ENCODE data around the gene SRP54. TPM values are rescaled to one million over a fixed set of nuclear protein-coding genes. Genes with fewer than 3 reads are reported as not detected.

The SRP54 gene
- total RNA-seq, 1 experiment from 2014 or later = 84.5 TPM

DNA sequence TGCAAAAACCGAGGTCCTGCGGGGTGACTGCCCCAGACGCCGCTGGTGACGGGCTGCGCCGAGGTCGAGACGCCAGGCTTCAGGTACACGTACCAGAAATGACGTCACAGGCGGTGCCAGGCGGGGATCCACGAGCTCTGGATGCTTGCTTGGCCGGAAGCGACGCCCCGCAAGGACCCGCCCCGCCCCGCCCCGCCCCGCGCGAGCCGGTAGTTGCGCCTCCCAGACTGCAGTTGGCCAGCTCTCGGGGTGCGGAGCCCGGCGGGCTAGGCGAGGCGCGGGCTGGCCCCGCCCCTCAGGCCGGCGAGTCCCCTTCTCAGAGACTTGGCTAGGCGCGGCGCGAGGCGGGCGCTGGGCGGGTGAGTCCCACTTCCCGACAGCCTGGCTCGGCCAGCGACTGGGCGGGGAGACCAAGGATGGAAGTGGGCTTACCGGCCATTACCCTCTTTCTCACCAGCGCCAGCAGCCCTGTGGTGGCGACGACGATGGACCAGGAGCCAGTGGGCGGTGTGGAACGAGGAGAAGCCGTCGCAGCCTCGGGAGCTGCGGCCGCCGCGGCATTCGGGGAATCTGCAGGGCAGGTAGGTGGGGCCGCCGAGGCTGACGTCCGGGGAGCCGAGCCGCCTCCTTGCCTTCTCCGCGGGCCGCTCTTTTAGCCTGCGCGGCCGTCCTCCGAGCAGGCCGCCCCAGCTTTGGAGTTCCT, 63.4 kb downstream of the SRP54 start, which contains the start of gene FAM177A1:
Gene FAM177A1 (plus strand): TSS at position 225 of the 703 bp plus-strand sequence. CDS start 192 bp downstream, at position 417.
- intact Hi-C loops (cut with micrococcal nuclease; ENCODE audit: unreplicated experiment) = loop anchor here (1.0 to 10.0 kb wide), 5 partner anchors 64 to 359 kb away; partner anchors contain the start of genes BAZ1A, NFKBIA, PRORP and PSMA6
- no peaks in the 10 kb centered on the region for H3K27me3 Mint-ChIP-seq (ENCODE audit: insufficient read depth, unreplicated experiment)
- TF ChIP-seq, protein P1, sequence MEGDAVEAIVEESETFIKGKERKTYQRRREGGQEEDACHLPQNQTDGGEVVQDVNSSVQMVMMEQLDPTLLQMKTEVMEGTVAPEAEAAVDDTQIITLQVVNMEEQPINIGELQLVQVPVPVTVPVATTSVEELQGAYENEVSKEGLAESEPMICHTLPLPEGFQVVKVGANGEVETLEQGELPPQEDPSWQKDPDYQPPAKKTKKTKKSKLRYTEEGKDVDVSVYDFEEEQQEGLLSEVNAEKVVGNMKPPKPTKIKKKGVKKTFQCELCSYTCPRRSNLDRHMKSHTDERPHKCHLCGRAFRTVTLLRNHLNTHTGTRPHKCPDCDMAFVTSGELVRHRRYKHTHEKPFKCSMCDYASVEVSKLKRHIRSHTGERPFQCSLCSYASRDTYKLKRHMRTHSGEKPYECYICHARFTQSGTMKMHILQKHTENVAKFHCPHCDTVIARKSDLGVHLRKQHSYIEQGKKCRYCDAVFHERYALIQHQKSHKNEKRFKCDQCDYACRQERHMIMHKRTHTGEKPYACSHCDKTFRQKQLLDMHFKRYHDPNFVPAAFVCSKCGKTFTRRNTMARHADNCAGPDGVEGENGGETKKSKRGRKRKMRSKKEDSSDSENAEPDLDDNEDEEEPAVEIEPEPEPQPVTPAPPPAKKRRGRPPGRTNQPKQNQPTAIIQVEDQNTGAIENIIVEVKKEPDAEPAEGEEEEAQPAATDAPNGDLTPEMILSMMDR (IDR thresholded peaks at IDR 0.05; ENCODE audit: insufficient read depth in 1 of 2, low read depth in 1 of 2, low read length in 1 of 2, severe bottlenecking in 1 of 2, unreplicated experiment in 1 of 2) = no peak
- H3K36me3 Mint-ChIP-seq (ENCODE audit: insufficient read depth, unreplicated experiment) = peaks cover 42% of the 10 kb centered on the region
- Histone ChIP-seq H3K27me3 (replicated peaks; ENCODE audit: control insufficient read depth, insufficient read depth, low read length) (no peaks in the 10 kb centered on the region), H3K9me3 (no peaks in the 10 kb centered on the region), H3K4me1 (peaks cover 21% of the 10 kb centered on the region), H3K4me3 (ENCODE audit: low read depth, low read length) (peak within 1 kb of the TSS; percentile 93), H3K36me3 (ENCODE audit: control insufficient read depth, insufficient read depth, low read length) (no peaks in the 10 kb centered on the region)
- peak within 1 kb of the TSS; percentile 98 for H3K27ac Mint-ChIP-seq (ENCODE audit: unreplicated experiment)
- no TSS peak for BruUV-seq (replicated peaks)
- H3K9me3 Mint-ChIP-seq (ENCODE audit: unreplicated experiment) = no peaks in the 10 kb centered on the region
- CTCF ChIA-PET = interaction anchor here (0.6 to 1.3 kb wide), 4 partner anchors 65 to 173 kb away, joined by 3 to 6 read pairs (median 4); no protein-coding TSS in a partner anchor
- POLR2A ChIA-PET = interaction anchor here (0.6 to 2.7 kb wide), 19 partner anchors 9 to 780 kb away, joined by 3 to 35 read pairs (median 3); partner anchors contain the start of genes BAZ1A, BRMS1L, NFKBIA and PPP2R3C
- H3K4me1 Mint-ChIP-seq (ENCODE audit: low read depth, unreplicated experiment) = peaks cover 17% of the 10 kb centered on the region
- DNase-seq = peak; percentile 97 to 99
- H3K4me3 Mint-ChIP-seq (ENCODE audit: unreplicated experiment) = peak within 1 kb of the TSS; percentile 90

- H3K36me3 ChIP-seq (ENCODE audit: control insufficient read depth, insufficient read depth, low read length) = no peaks in the 10 kb centered on the region
- Mint-ChIP-seq H3K27me3 (ENCODE audit: insufficient read depth, unreplicated experiment) (no peaks in the 10 kb centered on the region), H3K36me3 (ENCODE audit: insufficient read depth, unreplicated experiment) (peaks cover 49% of the 10 kb centered on the region), H3K9me3 (ENCODE audit: unreplicated experiment) (no peaks in the 10 kb centered on the region), H3K27ac (ENCODE audit: unreplicated experiment) (peak overlapping the region; percentile 98), H3K4me3 (ENCODE audit: unreplicated experiment) (peak overlapping the region; percentile 90), H3K4me1 (ENCODE audit: low read depth, unreplicated experiment) (peaks cover 17% of the 10 kb centered on the region)
- peaks cover 28% of the 10 kb centered on the region for H3K4me1 ChIP-seq
- BruUV-seq (replicated peaks) = no TSS peak
- peak overlapping the region; percentile 93 for H3K4me3 ChIP-seq (ENCODE audit: low read depth, low read length)
- DNase-seq = peak in 1 of 2 experiments; percentile 64
- ChIA-PET POLR2A (interaction anchor here (0.6 to 2.7 kb wide), 7 partner anchors 10 to 300 kb away, joined by 3 to 35 read pairs (median 10); partner anchors contain the start of genes PPP2R3C, PRORP, PSMA6 and SRP54), CTCF (interaction anchor here (1.2 to 1.3 kb wide), 2 partner anchors 65 to 174 kb away, joined by 5 to 6 read pairs; no protein-coding TSS in a partner anchor)
- H3K27me3 ChIP-seq (replicated peaks; ENCODE audit: control insufficient read depth, insufficient read depth, low read length) = no peaks in the 10 kb centered on the region
- intact Hi-C loops (cut with micrococcal nuclease; ENCODE audit: unreplicated experiment) = loop anchor here (1.0 to 10.0 kb wide), 5 partner anchors 65 to 358 kb away; partner anchors contain the start of genes BAZ1A, NFKBIA, PRORP and PSMA6
- TF ChIP-seq, protein P1 (IDR thresholded peaks at IDR 0.05; ENCODE audit: insufficient read depth in 1 of 2, low read depth in 1 of 2, low read length in 1 of 2, severe bottlenecking in 1 of 2, unreplicated experiment in 1 of 2) = no peak
- H3K9me3 ChIP-seq = no peaks in the 10 kb centered on the region
These were observed 64.2 kb downstream of the SRP54 start for GRCh38 chr14:35046751-35047536.

All from Caco-2 (cell line).